HEK293 (cell line): ENCODE results near the gene SH2B3.

Experiments
- CTCF ChIA-PET: fragments of 350-600 bp; formaldehyde crosslinking; extraction: SDS; loops from one replicate; lab custom pipeline; 2021; ENCODE audit warnings: antibody characterized with exemption; lab: Yijun Ruan, JAX
- POLR2A ChIA-PET: fragments of 300-600 bp; formaldehyde crosslinking; extraction: SDS; loops from one replicate; lab custom pipeline; 2020; ENCODE audit warnings: antibody characterized with exemption, inconsistent platforms; lab: Yijun Ruan, JAX
- H3K27ac ChIP-seq: fragments of 200-500 bp; sonication (Bioruptor generic); 2 replicates; pipeline ENCODE4 v1.5.1; 2014; ENCODE audit warnings: low read depth, low read length, control low read depth, inconsistent platforms; ENCODE audit errors: extremely low read depth
- H3K36me3 ChIP-seq, 2 experiments: fragments of 200-500 bp in 1 of 2; sonication (Bioruptor generic) in 1 of 2; 1 replicate in 1 of 2; 2 replicates in 1 of 2; pipeline ENCODE4 v1.5.1; 2014 to 2017; ENCODE audit warnings: inconsistent platforms in 2 of 2, low read length in 2 of 2; ENCODE audit not compliant: control insufficient read depth in 2 of 2, insufficient read depth in 1 of 2
- H3K4me1 ChIP-seq: fragments of 200-500 bp; sonication (Bioruptor generic); 2 replicates; pipeline ENCODE4 v1.5.1; 2014; ENCODE audit warnings: mild to moderate bottlenecking, low read length, inconsistent platforms; ENCODE audit not compliant: control insufficient read depth, insufficient read depth
- H3K4me3 ChIP-seq: 2 replicates; pipeline ENCODE4 v1.5.1; 2011; ENCODE audit warnings: low read depth, mild to moderate bottlenecking, control low read depth, low read length, moderate library complexity
- H3K9me3 ChIP-seq: fragments of 200-500 bp; sonication (Bioruptor generic); 2 replicates; pipeline ENCODE4 v1.5.1; 2014; ENCODE audit warnings: low read depth, low read length, inconsistent platforms; ENCODE audit not compliant: control insufficient read depth, insufficient read depth
- HIC1 ChIP-seq: fragments of 450-650 bp; formaldehyde crosslinking; IDR thresholded peaks from 2 replicates; pipeline ENCODE4 v1.5.1; 2016; ENCODE audit warnings: missing biosample characterization, missing genetic modification characterization
- HOXD13 ChIP-seq: sonication (generic); formaldehyde crosslinking; IDR thresholded peaks from 2 replicates; pipeline ENCODE4 v1.8.0; 2022; ENCODE audit warnings: missing genetic modification reagents, borderline replicate concordance
- KLF16 ChIP-seq: fragments of 450-650 bp; formaldehyde crosslinking; IDR thresholded peaks from 2 replicates; pipeline ENCODE4 v1.5.1; 2017; ENCODE audit warnings: missing biosample characterization, missing genetic modification characterization
- KLF8 ChIP-seq: fragments of 450-650 bp; formaldehyde crosslinking; IDR thresholded peaks from 2 replicates; pipeline ENCODE4 v1.5.1; 2016; ENCODE audit warnings: missing biosample characterization, missing genetic modification characterization
- PRDM6 ChIP-seq: fragments of 450-650 bp; formaldehyde crosslinking; IDR thresholded peaks from 2 replicates; pipeline ENCODE4 v1.5.1; 2017; ENCODE audit warnings: missing biosample characterization, missing genetic modification characterization
- ZNF132 ChIP-seq: fragments of 450-650 bp; formaldehyde crosslinking; IDR thresholded peaks from 2 replicates; pipeline ENCODE4 v1.5.1; 2017; ENCODE audit warnings: missing biosample characterization, missing genetic modification characterization, borderline replicate concordance
- ZNF223 ChIP-seq: fragments of 450-650 bp; formaldehyde crosslinking; IDR thresholded peaks from 2 replicates; pipeline ENCODE4 v1.5.1; 2016; ENCODE audit warnings: missing biosample characterization, missing genetic modification characterization
- ZNF341 ChIP-seq: fragments of 450-650 bp; formaldehyde crosslinking; IDR thresholded peaks from 2 replicates; pipeline ENCODE4; 2016; ENCODE audit warnings: low read depth, missing biosample characterization, missing genetic modification characterization
- ZNF518A ChIP-seq: fragments of 450-650 bp; formaldehyde crosslinking; conservative IDR thresholded peaks from 2 replicates; pipeline ENCODE4 v1.5.1; 2016; ENCODE audit warnings: low read depth, missing biosample characterization, missing genetic modification characterization
- ZNF544 ChIP-seq: fragments of 450-650 bp; formaldehyde crosslinking; IDR thresholded peaks from 2 replicates; pipeline ENCODE4 v1.5.0; 2017; ENCODE audit warnings: missing biosample characterization, missing genetic modification characterization
- ZNF692 ChIP-seq: fragments of 450-650 bp; formaldehyde crosslinking; IDR thresholded peaks from 2 replicates; pipeline ENCODE4 v1.5.1; 2016; ENCODE audit warnings: missing biosample characterization, missing genetic modification characterization
- ZNF768 ChIP-seq: fragments of 450-650 bp; formaldehyde crosslinking; IDR thresholded peaks from 2 replicates; pipeline ENCODE4 v1.5.1; 2018; ENCODE audit warnings: missing biosample characterization, mild to moderate bottlenecking, missing genetic modification characterization
- ZNF837 ChIP-seq: fragments of 450-650 bp; formaldehyde crosslinking; IDR thresholded peaks from 2 replicates; pipeline ENCODE4 v1.5.1; 2016; ENCODE audit warnings: missing biosample characterization, missing genetic modification characterization
- ZSCAN23 ChIP-seq: fragments of 450-650 bp; formaldehyde crosslinking; IDR thresholded peaks from 2 replicates; pipeline ENCODE4 v1.5.1; 2016; ENCODE audit warnings: missing biosample characterization, missing genetic modification characterization

SH2B3 gene

GRCh38 chr12:111413442-111414086 lies 7.8 kb downstream of the SH2B3 start (continued):
- no peak for TF ChIP-seq ZNF518A (tag by site-specific recombination)
- TF ChIP-seq KLF8 = no peak
- TF ChIP-seq PRDM6 (tag by site-specific recombination) = no peak
- no peak for TF ChIP-seq HOXD13 (CRISPR knock-in tag)
- no peak for TF ChIP-seq ZNF544 (tag by site-specific recombination)
- no peak for TF ChIP-seq ZNF223
- TF ChIP-seq ZNF692 (tag by site-specific recombination) = no peak
- TF ChIP-seq KLF16 (tag by site-specific recombination) = no peak
- TF ChIP-seq ZNF132 (tag by site-specific recombination) = no peak
- no peak for TF ChIP-seq ZSCAN23

- ChIA-PET CTCF (no interaction called here), POLR2A (no interaction called here)
- Histone ChIP-seq H3K36me3 (peaks cover 0 to 9% of the 10 kb centered on the region in 2 experiments; a peak in 2 of 3 replicates), H3K4me3 (no peak overlapping the region), H3K4me1 (0 out of 2 replicates have a peak, but pooled peaks cover 4% of the 10 kb centered on the region), H3K27ac (no peak overlapping the region), H3K9me3 (no peaks in the 10 kb centered on the region)
- TF ChIP-seq ZNF768 (tag by site-specific recombination) = 0 out of 2 replicates have a peak, but pooled peaks have one; percentile 76
- no peak for TF ChIP-seq ZNF837 (tag by site-specific recombination)
- peak; percentile 15; the same call in 1 of the 2 replicates for TF ChIP-seq ZNF341
- TF ChIP-seq HIC1 (tag by site-specific recombination) = peak; percentile 17; the same call in 1 of the 2 replicates
Observed at GRCh38 chr12:111414711-111415252, 9.1 kb downstream of the SH2B3 start.
